Sciatic nerve (tissue), 2 donors: Measurements from ENCODE around the gene PVALEF. TPM values are rescaled to one million over a fixed set of nuclear protein-coding genes. Genes with fewer than 3 reads are reported as not detected.

Source experiments
- ATAC-seq: fragments of 200-7000 bp; cut with Tn5 transposase; one replicate; pipeline ENCODE4 v1.9.1; 2020; ENCODE audit warnings: mild to moderate bottlenecking, moderate library complexity
- DNase-seq: peaks from one replicate; pipeline ENCODE4 v3.0.0-alpha.2; 2020; ENCODE audit warnings: low spot score
- intact Hi-C: fragments of 100-400 bp; cut with DNase I; formaldehyde crosslinking; loops from one replicate; pipeline ENCODE4 v1.14.2; 2022
- total RNA-seq: library from RNA; stranded (reverse); fragmentation: NEBNext Ultra II Directional; extraction: Animal tissue kit (Norgen Biotek cat#: 25700); gene quantifications from one replicate; pipeline ENCODE4 v1.2.1, GENCODE V29; 2021
- donor health status: DM: no; HTN: no; CAD: no.
- donor health status: DM: no; HTN: no; CAD: no.

Gene PVALEF
- total RNA-seq, 1 donor from 2014 or later = not detected

DNA sequence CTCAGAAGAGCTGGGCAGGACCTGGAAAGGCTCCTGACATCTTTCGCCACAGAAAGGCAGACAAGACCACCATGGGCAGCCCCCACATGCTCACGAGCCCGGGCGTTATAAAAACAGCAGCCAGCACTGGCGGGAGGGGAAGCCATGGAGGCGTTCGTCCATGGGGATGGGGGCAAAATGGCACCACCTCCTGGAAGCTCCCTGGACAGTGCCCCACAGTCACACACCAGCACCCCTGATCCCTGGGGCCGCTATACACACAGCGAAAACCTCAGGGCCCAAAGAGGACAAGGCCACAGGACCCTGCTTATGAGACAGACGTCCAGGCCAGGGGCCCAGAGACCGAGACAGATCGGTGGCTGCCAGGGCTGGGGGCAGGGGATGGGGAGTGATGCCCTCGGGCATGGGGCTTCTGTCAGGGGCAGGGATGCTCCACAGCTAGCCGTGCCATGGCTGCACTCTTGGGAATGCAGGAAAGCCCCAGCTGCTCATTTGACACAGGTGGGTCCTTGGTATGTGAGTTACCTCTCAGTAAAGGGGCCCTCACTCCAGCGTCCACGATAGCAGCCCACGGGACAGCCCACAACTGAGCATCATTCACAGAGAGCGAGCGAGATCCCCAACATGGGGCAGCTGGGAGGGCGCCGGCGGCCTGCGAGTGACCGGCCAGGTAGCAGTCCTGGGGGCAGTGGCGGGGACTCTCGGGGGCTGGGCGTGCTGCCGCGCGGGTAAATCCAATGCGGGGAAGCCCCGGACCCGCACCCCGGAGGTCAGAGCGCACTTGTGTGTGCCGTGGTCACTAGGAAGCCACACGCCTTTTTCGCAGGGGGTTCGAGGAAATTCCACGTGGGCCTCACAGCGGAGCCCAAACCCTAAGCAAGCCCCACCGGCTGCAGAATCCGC is 6.4 kb upstream of the PVALEF start:
- intact Hi-C loops = no loop called here
- DNase-seq = no peak
- no peak for ATAC-seq

- intact Hi-C loops = no loop called here
- DNase-seq (no peak), ATAC-seq (no peak)
These were observed 5.6 kb upstream of the PVALEF start for GRCh38 chr17:81159611-81160265.

- DNase-seq = no peak
- intact Hi-C loops = no loop called here
- peak; percentile 21 for ATAC-seq
These were observed 5.0 kb upstream of the PVALEF start for GRCh38 chr17:81160306-81160705.

DNA sequence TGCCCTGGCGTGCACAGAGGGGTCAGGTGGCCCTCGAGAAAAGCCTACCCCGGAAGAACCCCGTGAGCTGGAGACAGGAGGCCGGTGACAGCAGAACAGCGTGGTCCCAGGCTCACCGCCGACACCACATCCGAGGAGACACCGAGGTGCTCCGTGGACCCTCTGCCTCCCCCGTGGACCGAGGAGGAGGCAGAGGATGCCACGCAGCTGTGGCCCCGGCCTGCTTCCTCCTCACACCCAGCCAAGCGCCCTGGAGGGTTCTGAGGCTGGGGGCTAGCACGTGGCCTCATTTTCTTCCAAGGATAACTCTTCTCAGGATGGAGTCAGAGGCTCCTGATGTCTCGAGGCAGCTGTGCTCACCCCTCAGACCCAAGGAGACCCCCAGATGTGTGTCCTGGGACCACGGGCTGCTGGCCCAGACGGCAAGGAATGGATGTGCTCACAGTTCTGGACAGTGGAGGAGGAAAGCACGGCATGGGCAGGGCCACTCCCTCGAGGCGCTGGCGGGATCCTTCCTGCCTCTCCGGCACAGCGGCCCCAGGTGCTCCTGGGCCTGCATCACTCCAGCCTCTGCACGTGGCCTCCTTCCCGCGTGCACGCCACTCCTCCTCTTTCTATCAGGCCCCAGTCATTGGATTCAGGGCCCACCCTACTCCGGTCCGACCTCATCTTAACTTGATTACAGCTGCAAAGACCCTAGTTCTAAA is 4.4 kb upstream of the PVALEF start:
- ATAC-seq (peak; percentile 61), DNase-seq (no peak)
- intact Hi-C loops = no loop called here

- intact Hi-C loops = no loop called here
- DNase-seq (no peak), ATAC-seq (no peak)
These were observed 3.8 kb upstream of the PVALEF start for GRCh38 chr17:81161536-81161935.

DNA sequence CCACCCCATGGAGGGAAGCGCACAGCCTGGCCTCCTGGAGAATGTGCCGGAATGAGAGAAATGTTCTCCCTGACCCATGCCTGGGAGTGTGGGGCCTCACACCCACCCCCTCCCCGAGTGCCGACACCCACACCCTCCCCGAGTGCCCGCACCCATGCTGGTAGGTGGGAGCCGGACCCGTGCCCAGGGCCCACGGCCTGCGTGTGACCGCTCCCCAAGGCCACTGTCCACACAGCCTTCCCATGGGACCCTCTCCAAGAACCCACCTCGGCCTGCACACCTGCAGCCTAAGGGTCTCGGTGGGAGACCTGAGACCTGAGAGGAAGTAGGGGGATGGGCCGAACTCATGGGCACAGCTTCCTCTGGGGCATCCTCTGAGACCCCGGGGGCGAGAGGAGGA is 3.3 kb upstream of the PVALEF start:
- ATAC-seq (no peak), DNase-seq (no peak)
- intact Hi-C loops = no loop called here

GRCh38 chr17:81162491-81162890 is 2.8 kb upstream of the PVALEF start:
- ATAC-seq (no peak), DNase-seq (no peak)
- intact Hi-C loops = no loop called here

DNA sequence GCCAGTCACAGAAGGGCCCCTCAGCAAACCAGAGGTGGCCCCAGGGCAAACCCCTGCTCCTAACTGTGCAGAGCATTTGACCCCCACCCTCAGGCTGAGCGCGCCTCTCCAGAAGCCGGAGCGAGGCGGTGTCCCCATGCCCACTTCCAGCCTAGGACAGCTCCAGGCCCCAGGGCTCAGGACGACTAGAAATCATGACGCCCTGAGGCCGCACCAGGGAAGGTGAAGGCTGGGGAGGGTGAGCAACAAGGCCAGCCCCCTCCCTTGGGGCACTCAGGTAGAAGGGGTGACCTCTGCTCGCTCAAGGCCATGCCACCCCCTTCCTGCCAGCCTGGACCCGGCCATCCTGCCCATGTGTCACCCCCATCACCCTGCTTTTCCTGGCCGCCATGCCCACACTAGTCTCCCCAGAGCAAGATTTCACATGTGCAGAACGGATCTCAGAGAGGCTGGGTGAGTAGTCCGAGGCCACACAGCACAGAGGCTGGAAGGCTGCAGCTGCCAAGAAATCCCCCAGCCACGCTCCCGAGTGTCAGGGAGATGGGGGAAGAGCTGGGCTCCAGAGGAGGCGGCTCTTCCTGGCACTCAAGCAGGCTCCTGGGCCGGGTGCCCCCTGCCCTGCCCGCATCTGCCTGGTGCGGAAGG is 2.1 kb upstream of the PVALEF start:
- intact Hi-C loops = no loop called here
- no peak for DNase-seq
- ATAC-seq = no peak

DNA sequence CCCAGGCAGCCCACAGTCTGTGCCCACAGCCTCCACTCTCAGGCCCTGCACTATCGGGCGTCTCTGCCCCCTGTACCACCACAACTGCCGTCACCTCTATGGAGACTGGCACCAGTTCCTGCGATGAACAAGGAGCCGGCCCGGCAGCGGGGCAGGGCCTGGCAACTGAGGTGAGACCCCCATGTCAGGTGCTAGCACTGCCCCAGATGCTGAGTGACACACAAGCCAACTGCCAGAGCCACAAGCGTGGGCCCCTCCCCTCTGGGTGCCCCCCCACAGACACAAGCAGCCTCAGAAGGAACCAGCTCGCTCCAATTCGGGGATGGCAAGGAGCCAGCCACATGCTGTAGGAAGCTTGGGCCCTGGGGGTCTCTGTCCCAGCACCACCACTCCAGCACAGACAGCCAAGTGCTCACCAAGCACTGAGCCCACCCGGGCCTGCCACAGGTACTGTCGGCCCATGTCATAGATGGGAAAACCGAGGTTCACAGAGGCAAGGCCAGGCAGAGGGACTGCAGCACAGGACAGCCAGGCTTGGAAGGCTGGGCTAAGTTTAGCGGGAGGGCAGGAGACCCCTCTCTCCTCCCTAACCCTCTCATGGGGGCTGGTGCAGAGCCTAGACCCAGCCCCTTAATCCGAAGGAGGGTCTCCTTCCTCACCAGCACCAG is 1.5 kb upstream of the PVALEF start:
- intact Hi-C loops = no loop called here
- DNase-seq (no peak), ATAC-seq (no peak)

DNA sequence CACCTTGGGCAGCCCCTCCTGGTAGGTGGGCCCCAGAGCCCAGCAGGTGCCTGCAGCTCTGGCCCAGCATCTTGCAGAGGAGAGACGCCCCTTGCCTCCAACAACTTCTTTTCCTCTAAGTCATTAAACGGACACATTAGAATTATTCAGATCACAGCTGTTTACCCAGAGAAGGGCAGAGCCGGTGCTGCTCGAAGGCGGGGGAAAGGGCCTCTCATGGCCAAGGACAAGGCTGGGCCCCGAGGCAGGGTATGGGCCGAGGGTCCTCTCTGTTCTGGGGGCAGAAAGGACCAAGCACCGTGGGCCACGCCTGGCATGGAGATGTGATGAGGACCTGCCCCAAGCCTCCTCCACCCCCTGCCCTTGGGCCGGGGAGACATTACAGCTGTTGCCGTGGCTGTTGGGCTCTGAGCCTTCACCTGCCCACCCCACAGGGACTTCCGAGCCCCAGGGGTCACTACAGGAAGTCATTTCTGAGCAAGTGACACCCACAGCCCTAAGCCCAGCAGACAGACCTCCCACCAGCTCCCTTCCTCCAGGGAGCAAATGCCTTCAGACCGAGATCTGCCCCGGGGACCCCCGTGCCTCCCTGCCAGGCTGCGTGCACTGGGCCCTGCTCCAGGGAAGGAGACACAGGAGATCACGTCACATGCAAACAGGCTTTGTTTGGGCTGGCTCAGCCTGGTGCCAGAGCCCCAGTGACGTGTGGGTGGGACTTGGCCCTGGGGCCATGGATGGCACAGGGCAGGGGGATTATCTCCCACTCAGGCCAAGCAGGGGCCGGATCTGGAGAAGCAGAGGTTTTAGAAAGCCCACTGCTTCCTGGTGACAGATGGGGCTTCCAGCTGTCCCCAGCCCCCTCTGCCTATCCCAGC is 699 bp upstream of the PVALEF start:
- ATAC-seq (peak; percentile 65), DNase-seq (no peak)
- intact Hi-C loops = no loop called here

DNA sequence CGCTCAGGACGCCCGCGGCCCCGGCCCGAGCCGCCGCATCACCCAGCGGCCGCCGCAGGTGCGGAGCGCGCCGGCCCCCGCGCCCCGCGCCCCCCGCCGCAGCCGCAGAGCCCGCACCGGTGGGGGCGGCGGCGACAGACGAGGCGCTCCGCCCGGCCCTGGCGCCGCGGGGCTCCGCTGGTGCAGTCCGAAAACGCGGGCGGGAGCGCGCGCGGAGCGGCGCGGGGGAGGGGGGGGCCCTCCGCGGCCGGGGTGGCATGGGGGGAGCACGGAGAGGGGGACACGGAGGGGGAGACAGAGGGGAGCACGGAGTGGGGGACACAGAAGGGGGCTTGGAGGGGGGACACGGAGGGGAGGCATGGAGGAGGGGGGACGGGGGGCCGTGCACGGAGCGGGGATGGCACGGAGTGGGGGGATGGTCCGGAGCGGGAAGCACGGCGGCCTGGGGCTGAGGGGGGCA is 756 bp downstream of the PVALEF start, which contains the start of gene AATK:
Gene AATK (minus strand): TSS at position 189 of the 460 bp plus-strand sequence. CDS start 229 bp downstream, outside the sequence.
- no peak for DNase-seq
- ATAC-seq = no peak
- intact Hi-C loops = no loop called here

GRCh38 chr17:81167194-81167524 is 1.9 kb downstream of the PVALEF start:
- intact Hi-C loops = no loop called here
- no peak for DNase-seq
- ATAC-seq = no peak

GRCh38 chr17:81167638-81168037 is 2.3 kb downstream of the PVALEF start:
- no peak for DNase-seq
- intact Hi-C loops = no loop called here
- no peak for ATAC-seq

GRCh38 chr17:81169870-81170309 is 4.6 kb downstream of the PVALEF start:
- intact Hi-C loops = no loop called here
- DNase-seq (no peak), ATAC-seq (no peak)

GRCh38 chr17:81170727-81171494 is 5.6 kb downstream of the PVALEF start:
- intact Hi-C loops = no loop called here
- DNase-seq = no peak
- ATAC-seq = peak; percentile 26

DNA sequence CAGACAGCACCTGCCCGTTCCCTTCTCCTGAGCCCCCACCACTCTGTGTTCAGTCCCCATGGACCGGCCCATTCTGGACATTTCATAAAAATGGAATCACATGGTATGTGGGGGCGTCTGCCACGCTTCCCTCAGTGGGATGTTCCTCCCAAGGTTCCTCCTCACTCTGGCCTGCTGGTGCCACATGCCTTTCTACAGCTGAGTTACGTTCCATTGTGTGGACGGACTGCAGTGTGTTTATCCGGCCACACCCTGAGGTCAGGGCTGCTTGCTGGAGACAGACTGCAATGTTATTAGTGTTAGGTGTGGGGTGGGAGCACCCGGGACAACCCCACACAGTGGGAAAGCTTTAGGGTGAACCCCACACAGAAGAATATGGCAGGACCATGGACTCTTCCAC is 6.6 kb downstream of the PVALEF start:
- intact Hi-C loops = no loop called here
- peak; percentile 61 for ATAC-seq
- DNase-seq = no peak
